ENCODE data around the gene WSCD2. TPM values are rescaled to one million over a fixed set of nuclear protein-coding genes. Genes with fewer than 3 reads are reported as not detected.
"Not testable (repeated sequence)": the region's sequence is repeated elsewhere in the genome, so short reads cannot be mapped to it uniquely, and the experiment has no call there.

WSCD2 gene
- total RNA-seq, 2 experiments from 2014 or later: not detected

DNA sequence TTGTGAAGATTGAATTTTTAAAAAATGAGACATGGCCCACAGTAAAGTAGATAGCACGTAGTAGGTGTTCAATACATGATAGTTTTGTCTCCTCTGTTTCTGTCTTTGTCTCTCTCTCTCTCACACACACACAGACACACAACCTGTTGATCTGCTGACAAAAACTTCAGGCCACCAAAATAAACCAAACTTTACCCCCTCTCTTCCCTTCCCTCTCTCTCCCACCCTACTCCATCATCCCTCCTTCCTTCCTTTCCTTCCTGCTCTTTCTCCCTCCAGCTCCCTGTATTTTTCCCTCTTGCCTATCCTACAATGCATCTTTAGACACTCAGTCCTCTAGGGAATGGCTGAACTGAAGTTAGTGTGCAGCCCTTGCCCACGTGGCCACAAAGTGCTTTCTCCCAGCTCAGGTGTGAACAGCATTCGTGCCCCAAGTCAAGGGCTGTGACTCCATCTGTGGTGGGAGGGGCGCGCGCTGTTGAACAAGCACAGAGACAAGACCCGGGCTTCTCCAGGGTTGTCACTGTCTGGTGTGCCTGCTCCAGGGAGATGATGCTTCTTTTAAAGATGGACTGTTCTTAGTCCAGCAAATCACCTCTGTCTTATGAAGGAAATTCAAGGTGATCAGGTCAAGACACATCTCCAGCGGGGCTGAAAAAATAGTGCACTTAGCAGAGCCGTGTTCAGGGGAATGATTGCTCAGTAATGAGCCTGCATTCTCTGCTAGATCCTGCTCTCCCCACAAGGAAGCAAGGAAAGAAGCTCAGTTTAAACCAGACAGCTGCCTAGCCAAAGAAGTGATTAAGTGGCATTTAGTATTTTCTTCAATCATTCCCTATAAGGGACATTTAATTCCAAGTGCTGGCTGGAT lies 75.3 kb downstream of the WSCD2 start:
- CTCF ChIA-PET: no interaction called here

DNA sequence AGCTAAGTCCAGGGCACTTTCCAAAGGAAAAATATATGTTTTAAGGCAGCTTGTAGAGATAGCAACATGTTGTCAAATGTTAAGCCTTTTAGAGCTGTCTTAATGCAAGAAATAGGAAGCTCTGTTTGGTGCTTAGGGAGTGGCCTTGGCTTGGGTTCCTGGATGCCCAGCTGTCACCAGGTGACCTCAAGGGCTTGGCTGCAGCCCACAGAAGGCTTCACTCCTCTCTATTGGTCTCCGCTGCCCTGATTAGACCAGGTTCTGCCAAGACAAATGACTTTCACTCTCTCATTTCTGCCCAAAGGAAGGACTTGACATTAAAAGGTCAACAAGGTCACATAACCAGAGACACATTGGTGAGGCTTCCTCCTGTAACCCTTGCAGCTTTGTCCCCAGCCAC lies 76.8 kb downstream of the WSCD2 start:
- Mint-ChIP-seq H3K4me3 (no peak overlapping the region), H3K27me3 (peaks cover 12% of the 10 kb centered on the region), H3K27ac (no peak overlapping the region), H3K9me3 (peaks cover 3% of the 10 kb centered on the region), H3K36me3 (ENCODE audit: low read depth) (no peaks in the 10 kb centered on the region), H3K4me1 (no peaks in the 10 kb centered on the region)
- POLR2A ChIA-PET: no interaction called here
- CTCF ChIA-PET: no interaction called here
- no peak for DNase-seq

More for the DNA sequence above, 75.3 kb downstream of the WSCD2 start:
- Mint-ChIP-seq H3K36me3 (ENCODE audit: low read depth) (no peaks in the 10 kb centered on the region), H3K4me3 (no peak overlapping the region), H3K9me3 (peaks cover 3% of the 10 kb centered on the region), H3K27me3 (peaks cover 12% of the 10 kb centered on the region), H3K4me1 (no peaks in the 10 kb centered on the region), H3K27ac (no peak overlapping the region)
- POLR2A ChIA-PET: no interaction called here
- no peak for DNase-seq

DNA sequence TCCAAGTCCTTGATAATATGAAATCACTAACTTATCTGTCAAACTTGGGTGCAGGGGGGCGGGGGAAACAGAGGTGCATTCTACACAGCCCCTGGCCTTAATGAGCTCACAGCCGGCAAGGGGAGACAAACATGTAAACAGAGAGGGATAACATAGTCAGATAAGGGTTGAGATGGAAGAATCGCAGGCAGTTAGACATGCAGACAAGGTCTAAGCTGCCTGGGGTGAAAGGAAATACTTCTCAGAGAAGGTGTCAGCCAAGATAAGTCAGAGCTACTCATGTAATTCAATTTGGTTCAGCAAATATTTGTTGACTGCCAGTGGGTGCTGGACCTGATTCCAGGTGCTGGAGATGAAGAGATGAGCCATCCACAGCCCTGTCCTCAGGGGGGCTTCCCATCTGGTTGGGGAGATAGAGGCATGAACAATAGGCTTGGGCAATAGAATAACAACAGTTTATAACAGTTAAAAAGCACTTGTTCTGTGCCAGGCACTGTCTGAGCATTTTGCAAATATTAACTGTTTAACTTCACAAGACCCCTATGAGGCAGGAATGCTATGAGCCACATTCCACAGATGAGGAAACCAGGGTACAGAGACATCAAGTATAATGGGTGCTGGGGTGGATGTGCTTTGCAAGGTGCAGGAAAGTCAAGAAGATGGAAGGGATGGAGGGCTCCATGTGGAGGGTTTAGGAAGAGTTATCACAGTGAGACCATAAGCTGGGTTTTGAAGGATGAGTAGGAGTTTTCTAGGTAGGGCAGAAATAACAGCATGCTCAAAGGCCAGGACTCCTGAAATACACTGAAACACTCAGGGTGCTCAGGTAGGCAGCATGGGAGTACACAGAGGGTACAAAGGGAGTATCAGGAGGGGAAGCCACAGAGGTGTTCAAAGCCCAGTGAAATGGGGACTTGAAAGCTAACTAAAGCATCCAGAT lies 79.0 kb downstream of the WSCD2 start:
- H3K4me1 Mint-ChIP-seq: no peaks in the 10 kb centered on the region
- H3K9me3 Mint-ChIP-seq: peaks cover 3% of the 10 kb centered on the region
- ChIA-PET CTCF (interaction anchor here (0.8 kb wide), 1 partner anchor 18 kb away, joined by 3 read pairs; no protein-coding TSS in a partner anchor), POLR2A (no interaction called here)
- DNase-seq: no peak
- H3K4me3 Mint-ChIP-seq: no peak overlapping the region
- no peaks in the 10 kb centered on the region for H3K36me3 Mint-ChIP-seq (ENCODE audit: low read depth)
- peaks cover 12% of the 10 kb centered on the region for H3K27me3 Mint-ChIP-seq
- H3K27ac Mint-ChIP-seq: no peak overlapping the region

DNA sequence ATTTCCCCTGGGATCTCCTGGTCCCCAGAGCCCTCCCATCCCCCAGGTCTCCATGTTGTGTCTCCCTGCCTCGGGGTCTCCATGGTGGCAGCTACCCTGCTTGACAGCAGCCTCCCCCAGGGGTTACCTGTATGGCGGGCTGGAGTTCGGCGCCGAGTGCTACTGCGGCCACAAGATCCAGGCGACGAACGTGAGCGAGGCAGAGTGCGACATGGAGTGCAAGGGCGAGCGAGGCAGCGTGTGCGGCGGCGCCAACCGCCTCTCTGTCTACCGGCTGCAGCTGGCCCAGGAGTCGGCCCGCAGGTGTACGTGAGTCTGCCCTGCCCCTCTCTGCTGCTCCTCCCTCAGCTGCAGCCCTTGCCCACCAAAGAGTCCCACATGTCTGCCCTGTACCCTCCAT lies 80.9 kb downstream of the WSCD2 start:
- peaks cover 6% of the 10 kb centered on the region for H3K27me3 Mint-ChIP-seq
- no peaks in the 10 kb centered on the region for H3K4me1 Mint-ChIP-seq
- H3K27ac Mint-ChIP-seq: no peak overlapping the region
- ChIA-PET POLR2A (no interaction called here), CTCF (no interaction called here)
- no peak overlapping the region for H3K4me3 Mint-ChIP-seq
- no peaks in the 10 kb centered on the region for H3K36me3 Mint-ChIP-seq (ENCODE audit: low read depth)
- no peak for DNase-seq
- no peaks in the 10 kb centered on the region for H3K9me3 Mint-ChIP-seq

DNA sequence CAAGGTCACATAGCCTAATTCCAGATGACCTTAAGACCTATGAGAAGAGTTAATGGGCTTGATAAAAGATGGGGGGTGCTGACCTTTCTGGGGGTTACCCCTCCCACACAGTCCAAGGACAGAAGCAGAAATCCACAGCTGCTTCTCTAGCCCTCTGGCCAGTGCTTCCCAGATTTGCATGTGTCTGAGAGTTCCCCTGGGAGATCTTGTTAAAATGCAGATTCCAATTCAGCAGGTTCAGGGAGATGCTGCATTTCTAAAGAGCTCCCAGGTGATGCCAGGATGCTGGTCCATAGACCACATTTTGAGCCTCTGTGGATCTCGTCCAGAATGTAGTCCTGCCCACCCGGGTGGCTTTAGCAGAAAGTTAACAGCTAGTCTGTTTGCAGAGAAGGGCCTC lies 82.1 kb downstream of the WSCD2 start:
- Mint-ChIP-seq H3K27ac (no peak overlapping the region), H3K4me3 (no peak overlapping the region), H3K27me3 (peaks cover 6% of the 10 kb centered on the region), H3K4me1 (no peaks in the 10 kb centered on the region), H3K36me3 (ENCODE audit: low read depth) (no peaks in the 10 kb centered on the region), H3K9me3 (no peaks in the 10 kb centered on the region)
- POLR2A ChIA-PET: no interaction called here
- no peak for DNase-seq
- CTCF ChIA-PET: no interaction called here

DNA sequence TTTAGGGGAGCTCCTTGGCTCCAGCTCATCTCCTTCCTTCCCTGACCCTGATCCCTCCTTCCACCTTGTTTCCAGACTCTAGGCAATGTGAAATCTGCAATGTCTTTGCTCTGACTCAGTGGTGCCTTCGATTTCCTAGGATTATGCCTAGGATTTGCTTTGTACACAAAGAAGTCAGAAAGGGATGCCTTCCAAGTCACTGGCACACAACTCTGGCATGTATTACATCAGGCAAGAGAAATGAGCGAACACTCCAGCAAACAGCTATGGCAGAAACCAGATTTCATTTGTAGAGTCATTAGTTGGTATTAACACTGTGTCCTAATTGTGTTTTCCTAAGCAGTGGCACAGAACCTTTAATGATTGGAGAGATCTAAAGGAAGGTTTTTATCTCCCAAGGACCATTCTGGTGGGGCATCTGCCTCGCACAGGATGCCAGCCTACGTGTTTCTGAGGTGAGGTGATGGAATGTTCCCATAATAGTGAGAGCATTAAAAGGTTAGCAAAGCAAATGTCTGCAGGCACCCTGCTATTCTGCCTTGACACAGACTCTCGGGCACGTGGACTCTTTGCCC lies 84.9 kb downstream of the WSCD2 start:
- Mint-ChIP-seq H3K9me3 (no peaks in the 10 kb centered on the region), H3K4me1 (no peaks in the 10 kb centered on the region), H3K36me3 (ENCODE audit: low read depth) (no peaks in the 10 kb centered on the region), H3K27me3 (no peaks in the 10 kb centered on the region), H3K4me3 (no peak overlapping the region), H3K27ac (no peak overlapping the region)
- ChIA-PET CTCF (no interaction called here), POLR2A (no interaction called here)
- no peak for DNase-seq

DNA sequence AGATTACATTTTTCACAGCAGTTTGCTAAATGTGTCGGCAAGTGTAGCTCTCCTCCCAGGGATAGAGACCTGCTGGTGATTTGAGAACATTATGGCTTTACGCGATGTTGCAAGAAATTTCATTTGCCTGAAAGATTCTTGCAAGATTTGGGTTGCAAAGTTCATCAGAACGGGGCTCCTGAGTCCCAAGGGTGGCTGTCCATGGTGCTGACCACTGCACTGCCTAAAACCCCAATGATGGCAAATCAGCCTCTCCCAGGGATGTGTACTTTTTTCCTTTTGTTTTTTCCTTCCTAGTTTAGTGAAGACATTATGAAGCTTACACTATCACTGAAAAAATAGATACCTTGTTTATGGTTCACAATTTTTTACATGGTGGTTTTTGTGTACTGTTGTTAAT lies 85.4 kb downstream of the WSCD2 start:
- no peaks in the 10 kb centered on the region for H3K36me3 Mint-ChIP-seq (ENCODE audit: low read depth)
- ChIA-PET POLR2A (no interaction called here), CTCF (no interaction called here)
- H3K4me1 Mint-ChIP-seq: no peaks in the 10 kb centered on the region
- peak; percentile 37 for DNase-seq
- H3K27me3 Mint-ChIP-seq: no peaks in the 10 kb centered on the region
- no peaks in the 10 kb centered on the region for H3K9me3 Mint-ChIP-seq
- H3K27ac Mint-ChIP-seq: no peak overlapping the region
- H3K4me3 Mint-ChIP-seq: no peak overlapping the region

DNA sequence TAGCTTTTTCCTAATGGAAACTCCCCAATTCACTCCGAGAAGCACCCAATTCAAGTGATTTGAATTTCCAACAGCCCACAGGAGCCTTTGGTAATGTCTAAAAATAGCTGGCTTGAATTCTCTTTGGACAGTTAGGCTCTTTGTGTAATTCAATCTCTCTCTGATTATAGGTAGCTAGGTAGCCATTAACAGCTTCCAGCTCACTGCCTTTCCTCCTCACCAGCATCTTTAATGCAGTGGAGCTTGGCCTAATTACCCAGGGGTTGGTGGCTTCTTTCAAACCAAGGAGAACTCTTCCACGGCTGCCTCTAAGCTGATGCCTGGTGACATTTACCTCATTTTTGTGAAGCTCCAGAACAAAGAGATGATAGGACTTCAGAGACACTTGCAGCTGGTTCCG lies 86.4 kb downstream of the WSCD2 start:
- Mint-ChIP-seq H3K9me3 (no peaks in the 10 kb centered on the region), H3K4me1 (no peaks in the 10 kb centered on the region), H3K27ac (no peak overlapping the region), H3K36me3 (ENCODE audit: low read depth) (no peaks in the 10 kb centered on the region), H3K27me3 (no peaks in the 10 kb centered on the region), H3K4me3 (no peak overlapping the region)
- no peak for DNase-seq
- ChIA-PET CTCF (interaction anchor here (0.8 kb wide), 1 partner anchor 628 kb away, joined by 3 read pairs; no protein-coding TSS in a partner anchor), POLR2A (no interaction called here)

DNA sequence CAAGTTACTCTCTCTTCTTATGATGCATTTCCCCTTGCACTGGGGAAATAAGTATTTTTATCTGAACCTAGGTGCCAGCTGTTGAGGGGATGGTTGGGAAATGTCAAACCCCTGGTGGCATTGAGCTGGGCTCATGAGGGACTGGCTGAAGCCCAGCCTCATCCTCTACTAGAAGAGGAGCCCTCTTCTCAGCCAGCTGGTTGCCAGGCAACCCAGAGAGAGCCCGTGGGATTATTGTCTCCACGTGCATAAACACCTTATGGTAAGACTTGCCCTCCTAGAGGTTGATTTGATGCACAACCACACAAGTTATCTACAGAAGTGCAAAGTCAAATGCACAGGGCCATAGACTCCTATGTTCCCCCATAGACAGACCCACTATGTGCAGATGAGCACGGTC lies 89.8 kb downstream of the WSCD2 start:
- POLR2A ChIA-PET: no interaction called here
- no peaks in the 10 kb centered on the region for H3K4me1 Mint-ChIP-seq
- no peaks in the 10 kb centered on the region for H3K36me3 Mint-ChIP-seq (ENCODE audit: low read depth)
- H3K9me3 Mint-ChIP-seq: no peaks in the 10 kb centered on the region
- no peaks in the 10 kb centered on the region for H3K27me3 Mint-ChIP-seq
- H3K27ac Mint-ChIP-seq: no peak overlapping the region
- CTCF ChIA-PET: no interaction called here
- DNase-seq: no peak
- no peak overlapping the region for H3K4me3 Mint-ChIP-seq

DNA sequence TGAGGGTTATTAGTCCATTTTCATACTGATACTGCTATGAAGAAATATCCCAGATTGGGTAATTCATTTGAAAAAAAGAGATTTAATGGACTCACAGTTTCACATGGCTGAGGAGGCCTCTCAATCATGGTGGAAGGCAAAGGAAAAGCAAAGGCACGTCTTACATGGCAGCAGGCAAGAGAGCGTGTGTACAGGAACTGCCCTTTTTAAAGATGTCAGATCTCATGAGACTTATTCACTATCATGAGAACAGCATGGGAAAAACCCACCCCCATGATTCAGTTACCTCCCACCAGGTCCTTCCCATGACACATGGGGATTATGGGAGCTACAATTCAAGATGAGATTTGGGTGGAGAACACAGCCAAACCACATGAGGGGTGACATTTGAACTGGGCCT lies 96.0 kb downstream of the WSCD2 start:
- CTCF ChIA-PET: interaction anchor here (0.7 to 1.7 kb wide), 2 partner anchors 10 to 37 kb away, joined by 3 to 5 read pairs; no protein-coding TSS in a partner anchor
- DNase-seq; H3K27ac Mint-ChIP-seq; H3K36me3 Mint-ChIP-seq (ENCODE audit: low read depth); H3K9me3 Mint-ChIP-seq; H3K4me1 Mint-ChIP-seq; H3K4me3 Mint-ChIP-seq; H3K27me3 Mint-ChIP-seq; POLR2A ChIA-PET: not testable (repeated sequence)

DNA sequence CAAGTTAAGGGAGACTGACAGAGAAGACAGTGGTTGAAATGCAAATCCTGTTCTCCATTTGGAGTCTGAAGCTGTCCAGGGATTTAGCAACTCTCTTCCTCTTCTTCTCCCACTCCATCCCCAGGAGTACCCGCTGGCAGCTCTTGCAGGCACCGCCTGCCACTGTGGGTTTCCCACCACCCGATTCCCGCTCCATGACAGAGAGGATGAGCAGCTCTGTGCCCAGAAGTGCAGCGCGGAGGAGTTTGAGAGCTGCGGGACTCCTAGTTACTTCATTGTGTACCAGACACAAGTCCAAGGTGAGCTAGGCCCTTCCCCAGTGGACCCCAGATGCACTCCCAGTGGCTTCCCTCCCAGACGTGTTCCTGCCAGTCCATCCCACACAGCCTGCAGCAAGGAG lies 97.8 kb downstream of the WSCD2 start:
- POLR2A ChIA-PET: no interaction called here
- Mint-ChIP-seq H3K4me3 (no peak overlapping the region), H3K27ac (no peak overlapping the region), H3K9me3 (no peaks in the 10 kb centered on the region), H3K36me3 (ENCODE audit: low read depth) (no peaks in the 10 kb centered on the region), H3K4me1 (no peaks in the 10 kb centered on the region), H3K27me3 (peaks cover 7% of the 10 kb centered on the region)
- CTCF ChIA-PET: interaction anchor here (1.7 kb wide), 1 partner anchor 9 kb away, joined by 5 read pairs; no protein-coding TSS in a partner anchor
- DNase-seq: no peak

DNA sequence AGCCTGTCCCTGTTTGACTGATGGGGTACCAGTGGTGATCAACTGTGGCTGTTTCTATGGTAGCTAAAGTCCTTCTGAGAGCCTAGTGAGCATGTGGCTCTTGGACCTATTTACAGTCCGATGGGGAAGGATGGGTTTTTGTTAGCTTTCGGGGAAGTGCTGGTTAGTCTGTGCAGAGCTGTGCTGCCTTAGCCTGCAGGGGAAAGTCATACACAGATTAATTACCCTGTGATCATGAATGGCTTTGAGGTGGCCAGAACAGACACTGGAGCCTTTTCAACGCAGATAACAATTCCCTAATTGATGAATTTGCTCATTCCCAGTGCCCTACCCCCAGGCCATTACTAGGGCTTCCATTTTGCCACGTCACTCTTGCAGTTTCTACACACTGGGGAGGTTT lies 99.7 kb downstream of the WSCD2 start:
- DNase-seq: no peak
- Mint-ChIP-seq H3K36me3 (ENCODE audit: low read depth) (no peaks in the 10 kb centered on the region), H3K4me1 (no peaks in the 10 kb centered on the region), H3K27ac (no peak overlapping the region), H3K4me3 (no peak overlapping the region), H3K27me3 (peaks cover 8% of the 10 kb centered on the region), H3K9me3 (no peaks in the 10 kb centered on the region)
- ChIA-PET POLR2A (no interaction called here), CTCF (no interaction called here)

Data from activated CD4-positive, alpha-beta T cell treated with anti-CD3 and anti-CD28 coated beads, Interleukin-2, amount 10 ng/mL, durations not matched to agents 7 days and 5 days (primary cell).